Measurements from ENCODE around the gene CPEB4. TPM values are rescaled to one million over a fixed set of nuclear protein-coding genes. Genes with fewer than 3 reads are reported as not detected.

The CPEB4 gene
- total RNA-seq, 4 donors from 2014 or later = 51.5 to 69.5 (median 66.1) TPM

GRCh38 chr5:173855162-173855994, 32.8 kb upstream of the CPEB4 start:
- no peak for DNase-seq
- no peak overlapping the region for H3K4me3 ChIP-seq (replicated peaks in 1 of 3)
- no peaks in the 10 kb centered on the region for H3K36me3 ChIP-seq
- intact Hi-C loops (cut with DNase I) = no loop called here
- H3K9me3 ChIP-seq = no peaks in the 10 kb centered on the region
- peaks cover 6 to 15% of the 10 kb centered on the region in 2 donors for H3K4me1 ChIP-seq
- TF ChIP-seq CTCF (IDR thresholded peaks at IDR 0.05) = no peak
- no peak for TF ChIP-seq POLR2A (IDR thresholded peaks at IDR 0.05)
- H3K27me3 ChIP-seq = no peaks in the 10 kb centered on the region
- 91 to 95% methylated on average over 11 of the region's 11 CpGs for WGBS, 2 donors
- no peak overlapping the region for H3K27ac ChIP-seq

- DNase-seq = no peak
- peaks cover 13 to 22% of the 10 kb centered on the region in 2 donors for H3K4me1 ChIP-seq
- H3K36me3 ChIP-seq = no peaks in the 10 kb centered on the region
- H3K4me3 ChIP-seq (replicated peaks in 1 of 3) = no peak overlapping the region
- 56 to 74% methylated on average over 2 of the region's 2 CpGs for WGBS, 2 donors
- no peaks in the 10 kb centered on the region for H3K9me3 ChIP-seq
- H3K27me3 ChIP-seq = no peaks in the 10 kb centered on the region
- no peak for TF ChIP-seq CTCF (IDR thresholded peaks at IDR 0.05)
- TF ChIP-seq POLR2A (IDR thresholded peaks at IDR 0.05) = no peak
- no peak overlapping the region for H3K27ac ChIP-seq
- intact Hi-C loops (cut with DNase I) = no loop called here
These were observed 32.0 kb upstream of the CPEB4 start for GRCh38 chr5:173855995-173856656.

- Histone ChIP-seq H3K36me3 (no peaks in the 10 kb centered on the region), H3K4me3 (replicated peaks in 1 of 3) (no peak overlapping the region), H3K4me1 (peaks cover 13 to 25% of the 10 kb centered on the region in 2 donors), H3K27ac (no peak overlapping the region), H3K27me3 (no peaks in the 10 kb centered on the region), H3K9me3 (no peaks in the 10 kb centered on the region)
- TF ChIP-seq POLR2A (IDR thresholded peaks at IDR 0.05) = no peak
- TF ChIP-seq CTCF (IDR thresholded peaks at IDR 0.05) = no peak
- intact Hi-C loops (cut with DNase I) = no loop called here
- DNase-seq = no peak
- 96 to 98% methylated on average over 3 of the region's 3 CpGs for WGBS, 2 donors
These were observed 30.9 kb upstream of the CPEB4 start for GRCh38 chr5:173857234-173857633.

GRCh38 chr5:173858021-173858669, 30.0 kb upstream of the CPEB4 start:
- TF ChIP-seq CTCF (IDR thresholded peaks at IDR 0.05) = no peak
- no peak for TF ChIP-seq POLR2A (IDR thresholded peaks at IDR 0.05)
- Histone ChIP-seq H3K9me3 (no peaks in the 10 kb centered on the region), H3K36me3 (no peaks in the 10 kb centered on the region), H3K27ac (no peak overlapping the region), H3K4me1 (peaks cover 13 to 25% of the 10 kb centered on the region in 2 donors), H3K4me3 (replicated peaks in 1 of 3) (no peak overlapping the region), H3K27me3 (no peaks in the 10 kb centered on the region)
- 71 to 78% methylated on average over 6 of the region's 6 CpGs for WGBS, 2 donors
- intact Hi-C loops (cut with DNase I) = no loop called here
- no peak for DNase-seq
